Measurements from ENCODE around the gene ALS2CL.
A peak's percentile ranks its signal among the peaks of the same experiment; 100 is the strongest.
"Not testable (repeated sequence)": the region's sequence is repeated elsewhere in the genome, so short reads cannot be mapped to it uniquely, and the experiment has no call there.

Gene ALS2CL

DNA sequence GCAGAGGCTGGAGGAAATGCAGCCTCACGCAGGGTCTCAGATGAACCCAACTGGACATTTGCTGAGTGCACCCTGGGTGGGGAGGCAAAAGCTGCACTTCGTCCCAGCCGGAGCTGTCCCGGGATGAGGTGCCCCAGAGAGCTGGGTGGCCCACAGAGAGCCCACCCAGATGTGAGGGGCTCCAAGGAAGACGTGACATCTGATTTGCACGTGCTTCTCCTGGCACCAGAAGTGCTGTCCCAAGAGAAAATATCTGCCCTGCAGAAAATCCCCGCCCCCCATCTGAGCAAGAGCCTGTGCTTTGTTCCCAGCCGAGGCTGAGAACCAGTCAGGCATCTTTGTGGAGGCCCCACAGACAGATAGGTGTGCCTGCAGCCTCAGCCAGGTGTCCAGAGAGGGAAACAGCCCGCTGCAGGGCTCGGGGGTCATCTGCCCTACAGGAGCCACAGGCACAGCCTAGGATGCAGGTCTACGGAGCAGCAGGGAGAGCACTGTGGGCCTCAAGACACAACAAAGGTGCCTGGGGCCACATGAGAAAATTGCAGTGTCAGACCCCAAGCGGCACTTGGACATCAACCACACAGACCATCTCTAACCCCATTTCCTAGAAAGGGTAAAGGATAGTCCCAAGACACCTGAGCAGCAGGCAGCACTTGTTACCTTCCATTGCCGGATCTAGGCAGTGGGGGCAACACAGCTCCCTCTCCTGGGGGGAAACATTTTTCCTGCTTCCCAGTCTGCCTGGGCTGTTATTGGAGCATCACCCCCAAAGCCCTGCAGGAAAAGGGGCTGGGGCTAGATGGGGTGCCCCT, 13.5 kb upstream of the ALS2CL start:
- in situ Hi-C loops (cut with HindIII; ENCODE audit: low pct_ligation_motif_present, low pct_unique_long_range_greater_than_20kb, low sequenced_read_pairs): no loop called here

DNA sequence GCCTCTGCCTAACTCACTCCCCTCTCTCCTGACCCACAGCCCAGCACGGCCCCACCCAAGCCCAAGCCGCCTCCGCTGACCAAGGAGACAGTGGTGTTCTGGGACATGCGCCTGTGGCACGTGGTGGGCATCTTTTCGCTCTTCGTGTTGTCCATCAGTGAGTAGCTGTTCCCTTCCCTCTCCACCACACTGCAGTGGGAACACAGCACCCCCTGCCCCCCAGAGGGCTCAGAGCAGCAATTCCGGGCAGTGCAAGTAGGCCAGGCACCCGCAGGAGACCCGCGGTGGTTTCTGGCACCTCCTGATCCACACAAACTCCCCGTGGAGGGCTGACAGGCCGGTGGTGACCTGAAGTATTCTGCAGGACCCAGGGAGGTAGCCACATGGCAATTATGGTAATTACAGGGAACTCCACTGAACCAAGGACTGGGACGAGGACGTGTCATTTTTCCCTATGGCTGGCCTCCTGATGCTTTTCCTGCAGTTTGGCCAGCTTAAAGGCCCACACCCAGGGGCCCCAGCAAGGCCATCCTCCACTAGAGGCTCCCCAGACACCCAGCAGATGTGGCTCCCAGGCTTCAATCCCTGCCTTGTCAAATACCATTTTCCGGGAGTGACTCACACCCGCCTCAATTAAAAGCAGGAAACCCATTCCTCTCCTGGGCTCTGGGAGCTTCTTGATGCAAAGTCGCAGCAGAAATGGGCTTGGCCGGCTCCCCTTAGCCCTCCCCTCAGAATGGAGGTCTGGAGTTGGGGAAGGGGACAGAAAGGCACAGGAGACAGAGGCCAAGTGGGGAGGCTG, 12.5 kb upstream of the ALS2CL start:
- DNase-seq: no peak
- in situ Hi-C loops (cut with HindIII; ENCODE audit: low pct_ligation_motif_present, low pct_unique_long_range_greater_than_20kb, low sequenced_read_pairs): no loop called here

More for the DNA sequence above, 13.5 kb upstream of the ALS2CL start:
- no peak for DNase-seq

GRCh38 chr3:46705022-46705530, 11.6 kb upstream of the ALS2CL start:
- peak; percentile 55 for DNase-seq
- in situ Hi-C loops (cut with HindIII; ENCODE audit: low pct_ligation_motif_present, low pct_unique_long_range_greater_than_20kb, low sequenced_read_pairs): no loop called here

DNA sequence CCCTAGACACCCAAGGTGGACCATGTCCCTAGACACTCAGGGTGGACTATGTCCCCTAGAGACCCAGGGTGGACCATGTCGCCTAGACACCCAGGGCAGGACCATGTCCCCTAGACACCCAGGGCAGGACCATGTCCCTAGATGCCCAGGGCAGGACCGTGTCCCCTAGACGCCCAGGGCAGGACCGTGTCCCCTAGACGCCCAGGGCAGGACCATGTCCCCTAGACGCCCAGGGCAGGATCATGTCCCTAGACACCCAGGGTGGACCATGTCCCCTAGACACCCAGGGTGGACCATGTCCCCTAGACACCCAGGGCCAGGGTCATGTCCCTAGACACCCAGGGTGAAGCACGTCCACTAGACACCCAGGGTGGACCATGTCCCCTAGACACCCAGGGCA, 10.9 kb upstream of the ALS2CL start:
- DNase-seq; in situ Hi-C loops (cut with HindIII; ENCODE audit: low pct_ligation_motif_present, low pct_unique_long_range_greater_than_20kb, low sequenced_read_pairs): not testable (repeated sequence)

- no peak for DNase-seq
- in situ Hi-C loops (cut with HindIII; ENCODE audit: low pct_ligation_motif_present, low pct_unique_long_range_greater_than_20kb, low sequenced_read_pairs): no loop called here
Observed at GRCh38 chr3:46703013-46703520, 9.6 kb upstream of the ALS2CL start.

- in situ Hi-C loops (cut with HindIII; ENCODE audit: low pct_ligation_motif_present, low pct_unique_long_range_greater_than_20kb, low sequenced_read_pairs): no loop called here
- DNase-seq: no peak
Observed at GRCh38 chr3:46702246-46703012, 8.9 kb upstream of the ALS2CL start.

- DNase-seq: no peak
- in situ Hi-C loops (cut with HindIII; ENCODE audit: low pct_ligation_motif_present, low pct_unique_long_range_greater_than_20kb, low sequenced_read_pairs): no loop called here
Observed at GRCh38 chr3:46701181-46701939, 7.9 kb upstream of the ALS2CL start, which contains the start of gene TMIE. TSS of gene TMIE (plus strand) at chr3:46701392. CDS start at chr3:46701488, 96 bp downstream.

DNA sequence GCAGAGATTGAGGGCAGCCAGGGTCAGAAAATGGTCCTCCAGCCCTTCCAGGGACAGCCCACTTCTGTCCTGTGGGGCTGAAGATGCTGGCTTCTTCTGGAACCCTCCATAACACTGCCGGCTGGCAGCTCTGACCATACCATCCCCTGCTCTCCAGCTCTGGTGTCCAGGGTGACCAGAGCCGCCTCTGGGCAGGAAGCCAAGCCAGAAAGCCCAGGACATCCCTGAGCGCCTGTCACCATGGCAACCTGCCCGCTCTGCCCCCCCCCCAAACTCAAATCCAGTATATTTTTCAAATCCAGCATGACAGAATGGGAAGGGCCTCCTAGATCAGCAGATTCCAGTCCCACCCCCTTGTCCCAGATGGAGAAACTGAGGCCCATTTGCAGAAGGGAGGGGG, 7.3 kb upstream of the ALS2CL start:
- DNase-seq: peak; percentile 26
- in situ Hi-C loops (cut with HindIII; ENCODE audit: low pct_ligation_motif_present, low pct_unique_long_range_greater_than_20kb, low sequenced_read_pairs): no loop called here

DNA sequence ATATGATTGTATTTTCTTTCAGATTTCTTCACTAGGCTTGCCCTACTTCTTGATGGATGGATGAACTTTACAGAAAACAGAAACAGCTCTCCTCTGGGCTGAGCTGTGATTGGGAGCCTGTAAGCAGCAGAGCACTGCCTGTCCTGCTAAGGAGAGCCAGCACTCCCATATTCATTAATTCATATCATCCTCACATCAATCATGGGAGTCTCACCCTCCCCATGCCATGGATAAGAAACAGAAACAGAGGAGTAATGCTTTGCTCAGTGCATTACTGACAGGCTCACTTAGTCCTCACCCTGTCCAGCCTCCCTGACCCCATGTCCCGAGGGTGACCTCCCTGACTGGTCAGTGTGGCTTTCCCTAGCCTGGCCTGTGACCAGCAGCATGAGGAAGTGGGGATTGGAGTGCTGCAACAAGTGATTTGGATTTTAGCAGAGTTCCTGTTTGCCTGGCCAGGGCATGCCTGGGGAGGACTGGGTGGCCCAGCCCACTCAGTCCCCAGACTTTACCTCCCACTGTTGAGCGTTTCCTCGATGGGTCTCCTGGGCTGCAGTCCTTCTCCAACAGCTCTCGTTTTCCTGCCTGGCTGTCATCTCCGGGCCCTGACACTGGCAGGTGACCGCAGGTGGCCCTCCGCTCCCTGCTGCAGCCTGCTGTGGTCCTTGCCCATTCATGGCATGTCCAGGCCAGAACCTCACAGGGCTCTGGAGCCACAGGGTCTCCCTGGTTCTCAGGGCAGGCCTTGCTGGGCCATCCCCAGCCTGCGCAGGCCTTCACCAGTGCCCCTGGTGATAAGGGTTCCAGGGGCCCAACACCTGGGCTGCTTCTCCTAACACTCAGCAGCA, 6.4 kb upstream of the ALS2CL start:
- in situ Hi-C loops (cut with HindIII; ENCODE audit: low pct_ligation_motif_present, low pct_unique_long_range_greater_than_20kb, low sequenced_read_pairs): no loop called here
- DNase-seq: no peak

DNA sequence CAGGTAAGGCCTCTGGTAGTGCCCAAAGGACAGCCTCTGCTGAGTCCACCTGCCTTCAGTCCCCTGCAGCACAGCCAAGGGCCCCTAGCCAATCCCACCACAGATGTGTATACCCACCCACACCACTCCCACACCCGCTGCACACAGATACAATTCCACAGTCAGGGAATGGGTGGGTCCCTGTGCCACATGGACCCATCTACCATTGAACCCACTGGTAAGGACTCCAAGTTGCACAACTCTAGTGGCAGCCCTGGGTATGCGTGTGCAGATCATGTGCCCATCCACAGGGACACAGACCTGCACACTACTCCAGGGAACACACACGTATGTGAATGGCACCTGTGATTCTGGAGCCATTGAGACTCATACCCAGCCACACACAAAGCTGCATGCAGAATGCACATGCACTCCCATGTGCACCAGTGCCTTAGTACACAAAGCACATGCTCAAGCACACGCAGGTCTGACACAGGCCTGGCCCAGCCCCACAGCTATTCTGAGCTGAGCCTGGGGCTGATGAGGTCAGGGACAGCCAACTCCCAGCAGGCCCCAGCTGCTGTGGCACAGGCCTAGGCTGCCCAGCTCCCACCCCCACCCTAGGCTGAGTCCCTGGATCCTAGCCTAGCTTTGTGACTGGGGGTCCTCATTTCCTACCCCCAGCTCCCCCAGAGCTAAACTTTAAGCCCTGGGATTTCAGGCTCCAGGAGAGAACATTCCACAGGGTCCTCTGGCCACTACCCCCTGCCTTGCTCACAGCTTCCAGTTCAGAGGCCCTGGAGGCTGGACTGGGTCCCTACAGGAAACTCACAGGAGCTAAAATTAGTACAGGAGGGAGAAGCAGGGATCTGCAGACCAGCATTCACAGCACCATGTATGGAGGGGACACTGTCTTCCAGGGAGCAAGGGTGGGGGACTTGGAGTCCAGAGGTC, 2.7 kb upstream of the ALS2CL start:
- in situ Hi-C loops (cut with HindIII; ENCODE audit: low pct_ligation_motif_present, low pct_unique_long_range_greater_than_20kb, low sequenced_read_pairs): no loop called here
- no peak for DNase-seq

DNA sequence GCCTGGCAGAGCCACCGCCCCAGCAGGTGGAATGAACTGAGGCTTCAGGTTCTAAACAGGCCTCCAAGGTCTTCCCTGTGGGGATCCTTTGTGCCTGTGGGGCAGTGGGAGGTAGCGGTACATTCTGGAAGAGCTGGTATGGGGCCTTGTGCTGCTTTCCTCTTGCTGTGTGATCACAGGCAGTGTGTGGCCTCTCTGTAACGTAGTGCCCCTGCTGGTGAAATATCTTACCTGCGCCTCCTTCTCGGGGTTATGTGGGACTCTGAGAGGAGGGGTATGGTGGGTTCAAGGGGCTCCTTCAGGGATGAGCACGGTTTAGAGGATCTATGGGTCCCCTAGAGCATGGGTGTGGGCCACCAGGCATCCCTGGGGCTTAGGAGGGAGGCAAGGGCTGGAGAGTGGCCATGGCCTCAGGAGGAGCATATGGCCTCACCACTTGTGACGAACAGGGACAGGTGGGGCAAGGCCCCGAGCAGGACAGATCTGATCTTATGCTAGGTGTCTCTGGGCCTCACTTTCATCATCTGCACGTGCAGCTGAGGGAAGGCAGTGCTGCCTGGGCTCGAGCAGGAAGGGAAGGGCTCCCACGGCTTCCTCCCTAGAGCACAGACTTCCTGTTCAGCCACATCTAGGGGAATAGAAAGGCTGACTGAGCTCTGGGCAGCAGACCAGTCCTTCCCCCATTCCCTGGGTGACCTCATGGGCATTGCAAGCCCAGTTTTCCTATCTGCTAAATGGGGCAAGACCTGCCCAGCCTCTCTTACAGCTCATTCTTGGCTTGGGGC, 1.9 kb upstream of the ALS2CL start:
- peak; percentile 33 for DNase-seq
- in situ Hi-C loops (cut with HindIII; ENCODE audit: low pct_ligation_motif_present, low pct_unique_long_range_greater_than_20kb, low sequenced_read_pairs): no loop called here

DNA sequence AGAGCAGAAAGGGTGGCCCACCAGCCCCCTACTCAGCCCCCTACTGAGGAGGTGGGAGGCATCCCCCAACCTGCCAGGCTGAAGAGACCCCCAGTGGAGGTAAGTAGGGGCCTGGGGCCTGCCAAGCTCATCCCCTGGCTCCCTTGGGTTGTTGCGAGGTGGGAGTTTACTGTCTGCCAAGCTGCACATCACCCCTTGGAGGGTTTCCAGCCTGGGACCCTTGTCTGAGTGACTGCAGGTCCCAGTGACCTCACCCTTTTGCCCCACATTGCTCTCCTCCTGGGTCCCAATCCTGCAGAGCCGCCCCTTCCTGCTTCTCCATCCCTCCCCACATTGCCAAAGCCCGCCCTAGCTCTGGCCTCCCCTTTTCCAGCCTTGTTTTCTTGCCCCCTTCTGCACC, 1.0 kb upstream of the ALS2CL start:
- no peak for DNase-seq

DNA sequence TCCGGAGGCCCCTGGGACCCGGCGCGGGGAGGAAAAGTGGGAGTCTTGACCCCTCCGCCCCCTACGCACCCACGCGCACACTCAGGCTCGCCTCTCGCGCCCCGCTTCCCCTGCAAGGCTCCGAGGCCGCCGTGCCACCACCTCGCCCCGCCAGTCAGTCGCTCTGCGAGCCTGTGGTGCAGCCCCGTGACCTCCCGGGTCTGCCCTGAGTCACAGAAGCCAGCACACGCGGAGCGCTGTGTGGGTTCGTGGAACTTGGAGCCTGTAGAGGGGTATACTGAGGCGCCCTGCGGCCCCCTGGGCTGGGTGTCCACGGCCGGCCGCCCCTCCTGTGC, 380 bp upstream of the ALS2CL start:
- in situ Hi-C loops (cut with HindIII; ENCODE audit: low pct_ligation_motif_present, low pct_unique_long_range_greater_than_20kb, low sequenced_read_pairs): no loop called here
- peak; percentile 26 for DNase-seq

More for the DNA sequence above, 1.0 kb upstream of the ALS2CL start:
- in situ Hi-C loops (cut with HindIII; ENCODE audit: low pct_ligation_motif_present, low pct_unique_long_range_greater_than_20kb, low sequenced_read_pairs): no loop called here

GRCh38 chr3:46692566-46692990, 901 bp downstream of the ALS2CL start:
- DNase-seq: peak; percentile 50
- in situ Hi-C loops (cut with HindIII; ENCODE audit: low pct_ligation_motif_present, low pct_unique_long_range_greater_than_20kb, low sequenced_read_pairs): no loop called here

DNA sequence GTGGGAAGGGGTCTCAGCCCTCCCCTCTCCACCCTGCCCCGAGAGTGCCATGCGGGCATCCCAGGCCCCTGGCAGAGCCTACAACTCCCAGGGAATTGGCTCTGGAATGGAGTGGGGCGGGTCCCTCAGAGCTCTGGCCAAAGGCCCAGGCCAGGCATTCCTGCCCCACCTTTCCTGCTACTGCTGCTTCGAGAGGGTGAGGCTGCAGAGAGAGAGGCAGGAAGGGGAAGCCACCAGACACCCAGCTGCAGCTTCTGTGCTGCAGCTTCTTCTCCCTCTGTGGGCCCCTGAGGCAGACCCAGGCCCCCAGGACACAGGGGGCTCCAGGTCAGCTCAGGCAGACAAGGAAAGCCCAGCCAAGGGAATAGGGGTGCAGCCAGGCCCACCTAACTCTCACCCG, 2.7 kb downstream of the ALS2CL start:
- in situ Hi-C loops (cut with HindIII; ENCODE audit: low pct_ligation_motif_present, low pct_unique_long_range_greater_than_20kb, low sequenced_read_pairs): no loop called here
- DNase-seq: peak; percentile 17

Data from ACHN (cell line).